HUES48 (cell line): Measurements from ENCODE around the gene MEX3A.
A peak's percentile ranks its signal among the peaks of the same experiment; 100 is the strongest.

Experiments
- H3K27ac ChIP-seq: one replicate; pipeline ENCODE4 v1.7.0; 2013; ENCODE audit warnings: low read depth, low read length, inconsistent platforms
- H3K27me3 ChIP-seq: 2 replicates; pipeline ENCODE4 v1.6.1; 2013; ENCODE audit warnings: mild to moderate bottlenecking, low read length; ENCODE audit not compliant: control insufficient read depth, insufficient read depth
- H3K36me3 ChIP-seq: 2 replicates; pipeline ENCODE4 v1.6.1; 2013; ENCODE audit warnings: low read length; ENCODE audit not compliant: control insufficient read depth, insufficient read depth
- H3K4me1 ChIP-seq: 2 replicates; pipeline ENCODE4 v1.6.1; 2013; ENCODE audit warnings: mild to moderate bottlenecking, low read length; ENCODE audit not compliant: control insufficient read depth, insufficient read depth
- H3K4me3 ChIP-seq: 2 replicates; pipeline ENCODE4 v1.5.1; 2013; ENCODE audit warnings: mild to moderate bottlenecking, low read depth, low read length
- H3K9ac ChIP-seq: 2 replicates; pipeline ENCODE4 v1.6.1; 2013; ENCODE audit warnings: mild to moderate bottlenecking, low read depth, low read length, moderate library complexity
- H3K9me3 ChIP-seq: 2 replicates; pipeline ENCODE4 v1.6.1; 2013; ENCODE audit warnings: low read length; ENCODE audit not compliant: control insufficient read depth, insufficient read depth

The MEX3A gene

DNA sequence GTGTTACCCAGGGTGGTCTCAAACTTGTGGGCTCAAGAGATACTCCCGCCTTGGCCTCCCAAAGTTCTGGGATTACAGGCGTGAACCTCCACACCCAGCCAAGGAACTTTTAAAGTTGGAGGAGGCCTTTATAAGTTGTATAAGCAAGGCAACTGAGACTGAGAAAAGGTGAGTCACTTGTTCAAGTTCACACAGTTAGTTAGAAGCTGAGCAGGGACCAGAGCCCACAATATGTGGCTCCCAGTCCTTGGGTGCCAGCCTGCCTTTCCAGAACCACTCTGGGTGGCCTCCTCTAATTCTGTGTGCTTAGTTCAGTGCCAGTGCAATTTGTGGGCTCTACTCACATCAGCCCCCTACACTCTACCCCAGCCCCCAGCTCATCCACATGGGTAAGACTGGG is 17.6 kb downstream of the MEX3A start:
- Histone ChIP-seq H3K36me3 (peaks cover 3% of the 10 kb centered on the region; the same call in 1 of the 2 replicates), H3K4me1 (peaks cover 21% of the 10 kb centered on the region), H3K9ac (no peak overlapping the region), H3K9me3 (no peaks in the 10 kb centered on the region), H3K4me3 (no peak overlapping the region), H3K27ac (no peak overlapping the region), H3K27me3 (no peaks in the 10 kb centered on the region; the same call in 1 of the 2 replicates)

DNA sequence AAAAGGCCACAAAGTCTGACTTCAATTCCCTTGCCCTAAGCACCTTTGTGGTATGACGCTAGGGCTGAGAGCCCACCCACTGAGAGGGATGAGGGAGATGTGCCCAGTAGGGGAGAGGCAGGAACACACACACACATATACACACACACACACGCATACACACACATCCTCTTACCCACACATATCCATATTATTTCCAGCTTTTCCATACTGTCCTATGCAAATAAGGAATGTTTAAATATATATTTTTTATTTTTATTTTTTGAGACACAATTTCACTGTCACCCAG is 18.3 kb downstream of the MEX3A start:
- no peaks in the 10 kb centered on the region for H3K36me3 ChIP-seq

DNA sequence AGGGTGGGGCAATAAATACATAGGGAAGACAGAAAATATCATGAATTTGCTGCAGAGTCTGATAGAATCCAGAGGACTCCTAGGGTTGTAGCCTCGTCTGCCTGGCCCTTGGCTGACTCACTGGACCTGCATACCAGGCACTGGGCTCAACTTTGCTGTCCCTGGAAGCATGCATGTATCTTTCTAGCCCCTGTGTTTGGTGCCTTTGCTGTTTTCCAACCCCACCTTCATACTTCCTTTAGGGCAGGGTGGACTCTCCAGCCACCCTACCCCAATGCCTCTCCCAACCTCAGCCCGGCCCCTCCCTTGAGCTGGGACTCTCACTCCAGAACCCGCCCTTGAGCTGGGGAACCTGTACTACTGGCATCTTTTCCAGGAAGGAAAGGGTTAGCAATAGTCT is 20.1 kb downstream of the MEX3A start:
- H3K27ac ChIP-seq = peak overlapping the region; percentile 93
- H3K9ac ChIP-seq = no peak overlapping the region
- H3K36me3 ChIP-seq = peaks cover 14% of the 10 kb centered on the region
- H3K27me3 ChIP-seq = no peaks in the 10 kb centered on the region; the same call in 1 of the 2 replicates
- H3K9me3 ChIP-seq = no peaks in the 10 kb centered on the region
- H3K4me3 ChIP-seq = 0 out of 2 replicates have a peak overlapping the region, but pooled peaks have one; percentile 21
- peaks cover 21% of the 10 kb centered on the region for H3K4me1 ChIP-seq

More for the DNA sequence above, 18.3 kb downstream of the MEX3A start:
- Histone ChIP-seq H3K27me3 (no peaks in the 10 kb centered on the region; the same call in 1 of the 2 replicates), H3K27ac (peak overlapping the region; percentile 54), H3K4me1 (peaks cover 21% of the 10 kb centered on the region), H3K4me3 (no peak overlapping the region), H3K9me3 (no peaks in the 10 kb centered on the region), H3K9ac (no peak overlapping the region)

DNA sequence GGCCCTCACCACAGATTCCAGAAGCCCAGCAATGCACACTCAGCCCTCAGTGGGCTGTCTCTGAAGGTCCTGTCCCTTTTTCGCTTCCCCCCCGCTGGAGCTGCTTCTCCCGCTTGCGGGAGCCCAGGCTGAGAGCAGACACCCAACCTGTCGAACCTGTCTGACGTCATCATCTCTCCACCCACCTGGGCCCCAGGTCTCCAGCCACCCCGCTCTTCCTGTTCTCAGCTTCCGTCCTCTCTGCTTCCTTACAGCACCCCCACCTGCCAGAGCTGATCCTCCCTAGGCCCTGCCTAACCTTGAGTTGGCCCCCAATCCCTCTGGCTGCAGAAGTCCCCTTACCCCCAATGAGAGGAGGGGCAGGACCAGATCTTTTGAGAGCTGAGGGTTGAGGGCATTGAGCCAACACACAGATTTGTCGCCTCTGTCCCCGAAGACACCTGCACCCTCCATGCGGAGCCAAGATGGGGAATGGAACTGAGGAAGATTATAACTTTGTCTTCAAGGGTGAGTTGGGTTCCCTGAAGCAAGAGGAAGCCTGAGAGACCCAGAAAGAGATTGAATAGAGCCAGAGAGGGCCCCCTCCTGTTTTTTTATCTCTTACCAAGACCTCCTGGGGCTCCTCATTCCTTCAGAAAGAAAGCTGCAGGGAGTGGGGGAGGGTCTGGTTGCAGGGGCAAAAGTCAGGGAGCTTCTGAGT is 21.2 kb downstream of the MEX3A start, which contains the start of gene RAB25:
TSS of gene RAB25 (plus strand) at position 224 of the 700 bp plus-strand sequence. CDS start at position 465, 241 bp downstream.
- peak within 1 kb of the TSS; percentile 57 for H3K9ac ChIP-seq

DNA sequence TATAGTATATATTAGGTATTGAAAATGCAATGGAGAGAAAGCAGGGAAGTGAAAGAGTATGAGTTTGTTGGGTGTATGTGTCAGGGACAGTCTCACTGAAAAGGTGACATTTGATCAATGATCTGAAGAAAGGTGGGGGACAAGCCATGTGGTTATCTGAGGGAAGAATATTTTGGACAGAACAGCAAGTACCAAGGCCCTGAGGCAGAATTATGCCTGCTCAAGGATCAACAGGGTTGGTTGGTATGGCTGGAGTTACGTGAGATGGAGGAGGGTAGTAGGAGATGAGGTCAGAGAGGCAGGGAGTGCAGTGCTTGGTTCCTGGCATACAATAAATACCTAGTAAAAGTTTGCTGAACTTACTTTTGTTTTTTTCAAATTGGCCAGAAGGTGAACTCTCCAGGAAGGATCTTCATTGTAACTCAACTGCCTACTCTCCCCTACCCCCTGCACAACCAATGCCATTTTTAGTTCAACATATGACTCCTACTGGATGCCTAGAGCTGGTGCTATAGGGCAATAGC is 25.9 kb downstream of the MEX3A start:
- H3K36me3 ChIP-seq = peaks cover 20% of the 10 kb centered on the region
- no peak overlapping the region for H3K27ac ChIP-seq
- H3K9ac ChIP-seq = no peak overlapping the region
- peaks cover 8% of the 10 kb centered on the region; the same call in 1 of the 2 replicates for H3K4me1 ChIP-seq
- H3K4me3 ChIP-seq = no peak overlapping the region
- H3K27me3 ChIP-seq = no peaks in the 10 kb centered on the region
- no peaks in the 10 kb centered on the region for H3K9me3 ChIP-seq

More for the DNA sequence above, 21.2 kb downstream of the MEX3A start, which contains the start of gene RAB25:
- Histone ChIP-seq H3K9me3 (no peaks in the 10 kb centered on the region), H3K36me3 (peaks cover 19% of the 10 kb centered on the region), H3K27ac (peak within 1 kb of the TSS; percentile 93), H3K4me1 (peaks cover 17% of the 10 kb centered on the region), H3K4me3 (peak within 1 kb of the TSS; percentile 54), H3K27me3 (no peaks in the 10 kb centered on the region; the same call in 1 of the 2 replicates)

DNA sequence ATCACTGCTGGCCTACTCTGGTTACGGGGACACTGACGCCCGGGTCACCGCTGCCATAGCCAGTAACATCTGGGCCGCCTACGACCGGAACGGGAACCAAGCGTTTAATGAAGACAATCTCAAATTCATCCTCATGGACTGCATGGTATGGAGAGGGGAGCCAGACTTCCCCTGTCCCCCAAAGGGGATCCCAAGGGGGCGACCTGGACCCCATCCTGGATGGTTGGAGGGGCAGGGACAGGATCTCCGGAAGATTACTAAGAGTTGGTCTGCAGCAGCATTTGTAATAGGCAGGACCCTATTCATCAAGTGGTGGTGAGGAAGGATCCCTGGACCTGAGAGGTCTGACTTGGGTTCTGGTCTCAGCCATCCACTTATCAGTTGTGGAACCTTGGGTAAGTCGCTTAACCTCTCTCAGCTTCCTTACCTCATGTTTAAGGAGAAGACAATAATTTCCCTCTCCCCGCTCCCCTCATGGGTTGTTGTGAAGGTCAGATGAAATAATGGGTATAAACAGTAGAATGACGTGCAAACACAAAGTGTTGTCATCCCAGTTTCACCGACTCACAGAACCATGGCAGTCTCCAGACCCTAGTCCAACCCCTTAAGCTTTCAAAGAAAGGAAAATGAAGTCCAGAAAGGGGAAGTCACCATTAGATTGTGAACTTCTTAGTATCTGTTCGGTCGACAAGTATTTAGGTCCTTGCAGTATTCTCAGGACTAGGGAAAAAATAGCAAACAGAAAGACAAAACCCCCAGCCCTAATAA is 26.8 kb downstream of the MEX3A start:
- Histone ChIP-seq H3K27ac (peak overlapping the region; percentile 36), H3K4me1 (peaks cover 8% of the 10 kb centered on the region; the same call in 1 of the 2 replicates), H3K36me3 (peaks cover 27% of the 10 kb centered on the region), H3K9me3 (no peaks in the 10 kb centered on the region), H3K9ac (peak overlapping the region; percentile 48), H3K4me3 (peak overlapping the region; percentile 96), H3K27me3 (no peaks in the 10 kb centered on the region)

DNA sequence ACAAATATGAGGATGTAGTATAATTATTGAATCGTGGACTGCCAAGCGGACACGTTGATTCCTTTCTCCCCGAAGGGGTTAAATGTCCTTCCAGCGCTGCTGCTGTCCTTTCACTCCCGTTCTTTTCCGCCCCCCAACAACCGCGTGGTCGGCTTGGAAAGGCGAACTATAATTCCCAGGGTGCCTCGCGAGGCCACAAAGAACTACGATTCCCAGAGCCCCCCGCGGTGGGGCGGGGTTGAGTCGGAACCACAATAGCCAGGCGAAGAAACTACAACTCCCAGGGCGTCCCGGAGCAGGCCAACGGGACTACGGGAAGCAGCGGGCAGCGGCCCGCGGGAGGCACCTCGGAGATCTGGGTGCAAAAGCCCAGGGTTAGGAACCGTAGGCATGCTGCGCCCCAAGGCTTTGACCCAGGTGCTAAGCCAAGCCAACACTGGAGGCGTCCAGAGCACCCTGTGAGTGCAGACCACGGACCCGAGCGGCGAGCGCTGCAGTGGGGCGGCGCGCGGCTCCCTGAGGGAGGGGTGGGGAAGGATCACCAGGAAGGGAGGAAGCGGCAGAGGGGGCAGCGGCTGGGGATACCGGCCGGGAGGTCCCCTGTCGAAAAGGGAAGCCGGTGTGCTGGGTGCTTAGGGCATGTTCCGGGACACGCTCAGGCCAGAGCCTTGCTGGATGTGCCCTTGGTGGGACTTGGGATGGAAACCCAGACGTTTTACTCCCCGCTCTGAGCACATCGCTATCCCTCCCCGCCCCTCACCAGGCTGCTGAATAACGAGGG is 27.6 kb downstream of the MEX3A start, which contains the start of gene LAMTOR2:
TSS of gene LAMTOR2 (plus strand) at position 283 of the 781 bp plus-strand sequence. CDS start at position 391, 108 bp downstream.
- peak within 1 kb of the TSS; percentile 96 for H3K4me3 ChIP-seq
- H3K27me3 ChIP-seq = no peaks in the 10 kb centered on the region
- H3K27ac ChIP-seq = peak within 1 kb of the TSS; percentile 99
- peaks cover 35% of the 10 kb centered on the region for H3K36me3 ChIP-seq
- H3K4me1 ChIP-seq = peaks cover 8% of the 10 kb centered on the region; the same call in 1 of the 2 replicates
- H3K9ac ChIP-seq = peak within 1 kb of the TSS; percentile 88
- H3K9me3 ChIP-seq = no peaks in the 10 kb centered on the region

DNA sequence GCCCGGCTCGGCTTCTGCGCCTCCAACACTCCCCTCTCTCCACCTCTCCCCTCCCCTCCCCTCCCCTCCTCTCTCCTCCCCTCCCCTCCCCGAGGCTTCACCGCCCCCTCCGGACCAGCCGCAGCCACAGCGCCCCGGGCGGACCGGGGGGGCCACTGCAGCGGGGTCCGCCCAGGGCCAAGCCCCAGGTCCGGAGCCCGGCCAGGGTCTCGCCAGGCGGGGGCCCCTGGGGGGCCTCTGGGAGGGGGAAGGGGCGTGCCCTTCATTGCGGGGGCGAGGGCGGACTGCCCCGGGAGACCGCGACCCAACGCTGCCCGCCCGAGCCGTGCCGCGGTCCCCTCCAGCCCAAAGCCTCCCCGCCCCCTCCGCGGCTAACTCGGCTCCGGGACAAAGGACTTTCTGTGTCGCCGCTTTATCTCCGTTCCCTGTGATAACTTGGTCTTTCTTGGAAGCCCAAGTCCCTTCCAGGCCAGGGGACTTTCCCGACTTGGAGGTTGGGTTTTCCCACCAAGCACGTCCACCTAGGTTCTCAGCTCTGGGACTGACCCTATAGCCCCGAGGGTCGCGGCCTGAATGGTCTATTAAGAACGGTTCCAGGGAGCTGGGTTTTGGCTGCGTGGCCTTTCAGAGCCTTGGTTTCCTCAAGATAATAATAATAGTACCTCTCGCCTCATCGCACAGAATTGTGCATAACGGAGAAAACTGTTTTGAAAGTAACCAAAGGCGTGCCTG is 28.3 kb downstream of the MEX3A start, which contains the start of gene UBQLN4:
TSS of gene UBQLN4 (minus strand) at position 31 of the 732 bp plus-strand sequence. CDS start 97 bp downstream, outside the sequence.
- H3K27me3 ChIP-seq = no peaks in the 10 kb centered on the region
- H3K9ac ChIP-seq = peak within 1 kb of the TSS; percentile 88
- H3K36me3 ChIP-seq = peaks cover 42% of the 10 kb centered on the region
- H3K27ac ChIP-seq = peak within 1 kb of the TSS; percentile 99
- peak within 1 kb of the TSS; percentile 96 for H3K4me3 ChIP-seq
- peaks cover 8% of the 10 kb centered on the region; the same call in 1 of the 2 replicates for H3K4me1 ChIP-seq
- no peaks in the 10 kb centered on the region for H3K9me3 ChIP-seq

DNA sequence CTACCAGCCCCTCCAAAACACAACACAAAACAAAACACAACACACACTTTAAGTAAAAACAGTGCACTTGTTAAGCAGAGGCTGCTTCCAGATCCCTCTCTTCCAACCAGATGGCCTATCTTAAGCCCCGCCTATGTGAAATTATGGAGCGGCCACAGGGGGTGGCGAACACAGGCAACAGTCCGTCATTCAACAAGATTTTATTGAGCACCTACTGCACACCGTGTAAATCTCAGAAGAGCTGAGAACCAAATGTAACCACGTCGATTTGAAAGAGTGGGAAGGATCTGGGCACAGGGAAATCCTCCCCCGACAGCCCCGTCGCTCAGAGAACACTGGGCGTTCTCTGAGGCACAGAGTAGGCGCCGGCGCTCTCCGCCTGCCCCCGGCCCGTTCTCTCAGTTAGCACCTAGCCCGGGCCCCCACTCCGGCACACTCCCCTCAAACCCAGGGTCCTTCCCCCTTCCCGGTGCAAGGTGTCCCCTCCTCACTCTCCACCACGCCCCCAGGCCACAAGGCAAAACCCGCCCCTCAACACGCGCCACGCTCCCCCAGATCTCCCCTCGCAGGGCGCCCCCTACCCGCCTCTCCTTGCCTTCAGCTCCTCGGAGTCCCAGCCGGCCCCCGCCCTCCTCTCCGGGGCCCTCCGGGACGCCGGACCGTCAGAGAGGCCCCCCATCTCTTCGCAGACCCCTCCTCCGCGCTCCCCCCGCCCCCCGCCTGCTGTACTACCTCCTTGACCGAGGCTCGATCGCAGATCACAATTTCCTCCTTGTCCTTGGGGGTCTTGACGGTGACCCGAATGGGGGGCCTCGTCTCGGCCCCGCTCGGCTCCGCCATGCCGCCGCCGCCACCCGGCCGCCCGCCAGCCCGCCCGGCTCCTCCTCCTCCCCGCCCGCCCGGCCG is 29.1 kb downstream of the MEX3A start:
- H3K27me3 ChIP-seq = no peaks in the 10 kb centered on the region
- H3K9ac ChIP-seq = peak overlapping the region; percentile 30; the same call in 1 of the 2 replicates
- H3K27ac ChIP-seq = peak overlapping the region; percentile 82
- H3K4me3 ChIP-seq = peak overlapping the region; percentile 92
- H3K36me3 ChIP-seq = peaks cover 45% of the 10 kb centered on the region
- no peaks in the 10 kb centered on the region for H3K9me3 ChIP-seq
- H3K4me1 ChIP-seq = peaks cover 8% of the 10 kb centered on the region; the same call in 1 of the 2 replicates
